ENCODE measurements around the gene DPY30.

Gene DPY30

DNA sequence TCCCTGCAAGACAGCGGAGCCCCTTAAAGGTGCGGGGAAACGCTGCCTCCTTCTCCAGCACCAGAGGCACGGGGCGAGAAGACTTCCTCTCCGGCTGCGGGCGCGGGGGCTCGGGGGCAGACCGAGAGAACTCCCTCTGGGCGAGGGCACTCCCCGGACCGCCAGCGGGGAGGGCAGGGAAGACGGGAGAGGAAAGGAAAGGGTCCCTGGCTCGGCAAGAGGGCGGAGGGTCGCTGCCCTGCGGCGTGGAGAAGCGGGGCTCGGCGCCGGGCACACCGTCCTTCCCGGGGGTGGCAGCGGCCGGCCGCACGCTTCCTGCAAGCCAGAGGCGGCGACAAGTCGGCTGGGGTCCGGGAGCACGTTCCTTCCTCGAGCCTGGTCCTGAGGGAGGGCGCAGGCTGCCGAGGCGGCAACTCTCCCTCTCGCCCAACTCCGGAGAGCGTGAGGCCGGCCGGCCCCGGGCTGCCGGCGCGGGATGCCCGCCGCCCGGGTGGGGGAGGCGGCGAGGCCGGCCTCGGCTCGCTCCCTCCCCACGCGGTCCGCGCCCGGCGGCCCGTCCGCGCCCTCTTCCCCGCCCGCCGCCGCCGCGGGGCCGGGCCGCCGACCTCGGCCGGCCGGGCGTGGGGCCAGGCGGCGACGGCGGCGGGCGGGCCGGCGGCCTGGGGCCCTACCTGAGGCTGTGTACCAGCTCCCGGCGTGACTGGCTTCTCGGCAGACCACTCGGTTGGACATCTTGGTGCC, 29.9 kb downstream of the DPY30 start:
- DNase-seq (ENCODE audit: low read depth in 2 of 2): no peak

GRCh38 chr2:32008805-32009515, 30.6 kb downstream of the DPY30 start:
- DNase-seq (ENCODE audit: low read depth in 2 of 2): no peak

DNA sequence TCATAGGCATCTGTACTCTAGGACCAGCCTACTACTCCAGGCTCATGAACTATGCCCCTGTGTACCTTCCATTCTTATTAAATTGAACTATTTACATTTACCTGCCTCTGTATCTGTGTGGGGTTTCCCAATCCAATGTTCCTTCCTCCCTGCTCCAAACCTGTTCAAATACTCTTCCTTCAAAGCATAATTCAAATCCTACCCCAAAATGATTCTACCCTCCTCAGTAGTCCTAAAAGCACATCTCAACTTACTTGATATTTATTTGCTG, 32.5 kb downstream of the DPY30 start:
- no peak for DNase-seq (ENCODE audit: low read depth in 2 of 2)

GRCh38 chr2:32005371-32005976, 34.1 kb downstream of the DPY30 start:
- no peak for DNase-seq (ENCODE audit: low read depth in 2 of 2)

DNA sequence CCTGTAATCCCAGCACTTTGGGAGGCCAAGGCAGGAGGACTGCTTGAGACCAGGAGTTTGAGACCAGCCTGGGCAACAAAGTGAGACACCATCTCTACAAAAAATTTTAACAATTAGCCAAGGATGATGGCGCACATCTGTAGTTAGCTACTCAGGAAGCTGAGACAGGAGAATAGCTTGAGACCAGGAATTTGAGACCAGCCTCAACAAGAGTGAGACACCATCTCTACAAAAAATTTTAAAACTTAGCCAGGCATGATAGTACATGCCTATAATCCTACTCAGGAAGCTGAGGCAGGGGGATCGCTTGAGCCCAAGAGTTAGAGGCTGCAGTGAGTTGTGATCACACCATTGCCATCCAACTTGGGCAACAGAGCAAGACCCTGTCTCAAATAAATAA, 35.8 kb downstream of the DPY30 start:
- no peak for DNase-seq (ENCODE audit: low read depth in 2 of 2)

GRCh38 chr2:32002406-32002805, 37.2 kb downstream of the DPY30 start:
- DNase-seq (ENCODE audit: low read depth in 2 of 2): no peak

DNA sequence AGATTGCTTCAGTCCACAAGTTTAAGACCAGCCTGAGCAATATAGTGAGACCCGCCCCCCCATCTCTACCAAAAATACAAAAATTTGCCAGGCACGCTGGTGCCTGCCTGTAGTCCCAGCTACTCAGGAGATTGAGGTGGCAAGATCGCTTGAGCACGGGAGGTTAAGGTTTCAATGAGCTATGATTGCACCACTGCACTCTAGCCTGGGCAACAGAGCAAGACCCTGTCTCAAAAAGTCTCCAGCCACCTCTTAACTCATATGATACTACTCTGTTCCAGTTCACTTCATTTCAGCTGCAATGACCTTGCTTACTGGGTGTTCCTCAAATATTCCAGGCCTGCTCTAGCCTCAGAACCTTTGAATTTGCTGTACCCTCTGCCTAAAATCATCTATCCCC, 40.2 kb downstream of the DPY30 start:
- DNase-seq (ENCODE audit: low read depth in 2 of 2): no peak

- DNase-seq (ENCODE audit: low read depth in 2 of 2): no peak
Measured at GRCh38 chr2:31998731-31999383, 40.7 kb downstream of the DPY30 start.

DNA sequence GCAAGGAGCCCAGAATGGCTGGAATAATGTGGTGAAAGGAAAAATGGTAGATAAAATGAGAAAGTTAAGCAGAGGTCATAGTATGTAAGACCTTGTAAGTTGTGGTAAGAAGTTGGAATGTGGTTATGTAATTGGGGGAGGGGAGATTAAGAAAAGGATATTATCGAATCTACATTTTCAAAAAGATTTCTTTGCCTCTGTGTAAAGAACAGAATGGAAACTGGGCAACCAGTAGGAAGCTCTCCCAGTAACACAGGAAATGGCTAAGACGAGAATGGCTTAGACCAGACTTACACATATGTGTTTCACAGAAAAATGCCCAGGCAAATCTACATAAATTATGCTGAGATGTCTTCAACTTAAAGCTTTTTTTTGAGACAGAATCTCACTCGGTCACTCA, 42.0 kb downstream of the DPY30 start:
- DNase-seq (ENCODE audit: low read depth in 2 of 2): no peak

- DNase-seq (ENCODE audit: low read depth in 2 of 2): no peak
Measured at GRCh38 chr2:31996571-31997150, 42.9 kb downstream of the DPY30 start.

- DNase-seq (ENCODE audit: low read depth in 2 of 2): no peak
Measured at GRCh38 chr2:31992934-31993333, 46.7 kb downstream of the DPY30 start.

DNA sequence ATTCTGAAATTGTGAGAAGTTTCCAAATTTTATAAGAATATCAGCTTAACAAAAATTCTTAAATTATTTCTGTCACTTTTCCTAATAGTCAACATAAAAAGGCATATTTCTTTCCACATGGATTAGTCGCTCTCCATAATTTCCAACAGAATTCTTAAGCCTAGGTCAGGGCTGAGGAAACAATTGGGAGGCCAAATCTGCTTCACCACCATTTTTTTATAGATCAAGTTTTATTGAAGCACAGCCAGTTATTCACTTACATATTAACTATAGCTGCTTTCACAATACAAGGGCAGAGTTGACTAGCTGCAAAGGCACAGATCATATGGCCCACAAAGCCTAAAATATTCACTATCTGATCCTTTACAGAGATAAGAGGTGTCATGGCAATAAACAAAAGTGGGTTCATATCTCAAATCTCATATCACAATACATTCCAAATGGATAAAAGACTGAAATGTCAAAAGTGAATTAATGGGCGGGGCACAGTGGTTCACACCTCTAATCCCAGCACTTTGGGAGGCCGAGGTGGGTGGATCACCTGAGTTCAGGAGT, 47.5 kb downstream of the DPY30 start:
- no peak for DNase-seq (ENCODE audit: low read depth in 2 of 2)

GRCh38 chr2:31989946-31990345, 49.7 kb downstream of the DPY30 start:
- no peak for DNase-seq (ENCODE audit: low read depth in 2 of 2)

GRCh38 chr2:31987454-31988220, 52.0 kb downstream of the DPY30 start:
- DNase-seq (ENCODE audit: low read depth in 2 of 2): no peak

GRCh38 chr2:31986906-31987305, 52.7 kb downstream of the DPY30 start:
- DNase-seq (ENCODE audit: low read depth in 2 of 2): no peak

GRCh38 chr2:31983762-31984467, 55.7 kb downstream of the DPY30 start:
- DNase-seq (ENCODE audit: low read depth in 2 of 2): peak in 1 of 2 experiments; percentile 4

DNA sequence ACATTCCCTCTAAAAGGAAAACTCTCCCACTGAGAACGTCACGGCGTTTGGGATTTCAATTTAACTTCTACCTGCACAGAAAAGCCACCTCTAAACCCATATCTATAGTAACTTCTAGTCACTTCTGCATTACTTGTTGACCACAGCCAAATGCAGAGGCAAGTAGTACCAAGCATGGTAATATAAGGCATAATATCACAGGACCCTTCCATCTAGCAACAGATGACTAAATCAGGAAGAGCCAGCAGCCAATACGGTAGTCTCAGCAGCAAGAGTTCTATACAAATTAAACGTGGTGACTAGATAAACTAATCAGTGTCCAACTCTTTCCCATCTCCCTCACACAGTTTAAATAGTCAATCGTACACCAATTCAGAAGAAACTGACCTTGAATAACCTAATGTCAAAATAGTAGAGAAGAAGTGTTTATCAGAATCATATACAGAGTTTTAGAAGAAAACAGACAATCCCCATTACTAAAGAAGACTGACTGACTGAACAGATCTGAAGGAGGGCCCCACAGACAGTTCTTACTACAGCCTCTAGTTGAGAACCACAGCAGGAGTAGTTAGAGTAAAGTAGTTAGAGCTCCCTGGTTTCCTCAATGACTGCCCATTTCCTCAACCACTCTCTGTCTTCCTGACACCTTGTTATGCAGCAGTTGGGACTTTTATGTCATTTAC, 58.8 kb downstream of the DPY30 start:
- DNase-seq (ENCODE audit: low read depth in 2 of 2): no peak

- no peak for DNase-seq (ENCODE audit: low read depth in 2 of 2)
Measured at GRCh38 chr2:31979956-31980355, 59.6 kb downstream of the DPY30 start.

DNA sequence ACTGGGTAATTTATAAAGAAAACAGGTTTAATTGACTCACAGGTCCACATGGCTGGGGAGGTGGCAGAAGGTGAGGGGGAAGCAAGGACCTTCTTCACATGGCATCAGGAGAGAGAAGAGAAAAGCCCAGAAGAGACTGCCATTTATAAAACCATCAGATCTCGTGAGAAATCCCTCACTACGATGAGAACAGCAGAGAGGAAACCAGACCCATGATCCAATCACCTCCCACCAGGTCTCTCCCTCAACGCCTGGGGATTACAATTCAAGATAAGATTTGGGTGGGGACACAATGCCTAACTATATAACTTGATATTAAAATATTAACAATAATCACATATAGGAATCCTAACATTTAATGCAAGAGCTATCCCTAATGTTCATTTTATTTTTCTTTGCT, 60.6 kb downstream of the DPY30 start:
- DNase-seq (ENCODE audit: low read depth in 2 of 2): no peak

GRCh38 chr2:31978436-31978835, 61.2 kb downstream of the DPY30 start:
- no peak for DNase-seq (ENCODE audit: low read depth in 2 of 2)
